HG03460 (cell line): ENCODE results near the gene ZBTB16.

Source experiments
- ATAC-seq: cut with Tn5 transposase; IDR thresholded peaks from one replicate; pipeline ENCODE4 v1.9.1; 2021; ENCODE audit not compliant: unreplicated experiment

The ZBTB16 gene

DNA sequence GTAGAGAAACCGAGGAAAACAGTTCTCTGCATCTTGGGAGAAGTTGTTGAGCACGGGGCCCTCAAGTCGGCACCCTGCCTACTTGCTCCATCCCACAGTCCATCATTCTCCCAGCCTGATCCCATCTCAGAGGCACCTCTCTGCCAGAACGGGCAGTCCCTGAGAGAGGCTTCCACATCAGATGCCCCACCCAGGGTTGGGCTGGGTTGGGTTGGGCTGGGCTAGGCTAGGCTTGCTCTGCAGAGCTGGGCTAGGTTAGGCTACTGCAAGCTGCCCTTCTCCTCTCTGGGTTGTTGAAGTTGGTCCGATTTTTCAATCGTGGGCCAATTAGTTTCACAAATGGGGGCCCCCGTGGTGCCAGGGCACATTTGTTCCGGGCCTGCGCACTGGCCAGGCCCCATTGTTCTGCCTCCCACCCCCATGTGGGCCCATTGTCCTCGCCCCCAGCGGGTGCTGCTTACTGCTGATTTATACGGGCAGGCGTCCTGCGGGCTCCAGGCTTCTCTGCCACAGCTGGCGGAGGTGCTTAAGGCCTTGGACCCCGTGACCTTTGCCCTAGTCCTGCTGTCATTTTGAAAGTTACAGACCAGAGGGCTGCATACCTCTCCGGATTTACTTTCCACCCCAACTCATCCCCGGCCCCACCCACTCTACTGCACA is 173.0 kb downstream of the ZBTB16 start:
- no peak for ATAC-seq

GRCh38 chr11:114233755-114234154 is 174.2 kb downstream of the ZBTB16 start:
- ATAC-seq, result no peak

GRCh38 chr11:114236829-114237228 is 177.3 kb downstream of the ZBTB16 start:
- ATAC-seq, result no peak

GRCh38 chr11:114237321-114238280 is 178.1 kb downstream of the ZBTB16 start:
- ATAC-seq, result no peak

- ATAC-seq, result no peak
Observed at GRCh38 chr11:114239753-114240161, 180.2 kb downstream of the ZBTB16 start.

DNA sequence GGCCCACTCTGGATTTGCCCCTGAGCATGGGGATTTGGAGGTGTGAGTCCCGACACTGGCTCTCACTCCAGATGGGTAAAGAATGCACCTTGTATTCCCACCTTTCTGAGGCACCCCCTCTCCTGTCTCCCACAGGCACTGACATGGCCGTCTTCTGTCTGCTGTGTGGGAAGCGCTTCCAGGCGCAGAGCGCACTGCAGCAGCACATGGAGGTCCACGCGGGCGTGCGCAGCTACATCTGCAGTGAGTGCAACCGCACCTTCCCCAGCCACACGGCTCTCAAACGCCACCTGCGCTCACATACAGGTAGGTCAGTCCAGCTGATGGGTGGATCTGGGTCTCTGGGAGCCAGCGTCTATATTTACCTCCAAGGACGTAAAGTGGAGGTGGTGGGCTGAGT is 182.5 kb downstream of the ZBTB16 start:
- ATAC-seq, result no peak

GRCh38 chr11:114243461-114244372 is 184.2 kb downstream of the ZBTB16 start:
- no peak for ATAC-seq

- no peak for ATAC-seq
Observed at GRCh38 chr11:114244726-114245394, 185.3 kb downstream of the ZBTB16 start.

GRCh38 chr11:114246321-114247069 is 187.0 kb downstream of the ZBTB16 start:
- no peak for ATAC-seq

DNA sequence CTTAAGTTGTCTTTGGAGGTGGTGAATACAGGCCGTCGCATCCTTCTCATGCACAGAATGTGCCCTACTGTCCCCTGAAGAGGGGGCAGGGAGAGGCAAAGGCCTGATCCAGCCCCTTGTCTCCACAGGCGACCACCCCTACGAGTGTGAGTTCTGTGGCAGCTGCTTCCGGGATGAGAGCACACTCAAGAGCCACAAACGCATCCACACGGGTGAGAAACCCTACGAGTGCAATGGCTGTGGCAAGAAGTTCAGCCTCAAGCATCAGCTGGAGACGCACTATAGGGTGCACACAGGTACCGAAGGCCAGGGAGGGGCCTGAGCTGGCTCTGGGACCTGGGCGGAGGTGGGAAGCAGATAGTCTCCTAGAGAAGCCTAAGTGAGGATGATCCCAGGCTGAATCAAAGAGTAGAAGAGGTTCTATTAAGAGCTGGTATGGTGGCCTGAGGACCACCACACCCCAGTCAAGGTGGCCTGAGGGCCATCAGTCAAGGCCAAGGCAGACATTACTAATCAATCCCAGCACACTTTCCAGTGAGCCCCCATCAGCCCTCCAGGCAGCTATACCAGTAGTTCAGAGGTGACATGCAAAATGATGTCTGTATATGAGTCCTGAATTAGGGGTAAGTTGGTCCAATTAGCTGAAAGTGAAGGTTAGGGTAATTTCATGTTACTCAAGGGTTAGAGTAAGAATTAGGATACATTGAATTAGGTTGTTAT is 187.7 kb downstream of the ZBTB16 start:
- no peak for ATAC-seq

DNA sequence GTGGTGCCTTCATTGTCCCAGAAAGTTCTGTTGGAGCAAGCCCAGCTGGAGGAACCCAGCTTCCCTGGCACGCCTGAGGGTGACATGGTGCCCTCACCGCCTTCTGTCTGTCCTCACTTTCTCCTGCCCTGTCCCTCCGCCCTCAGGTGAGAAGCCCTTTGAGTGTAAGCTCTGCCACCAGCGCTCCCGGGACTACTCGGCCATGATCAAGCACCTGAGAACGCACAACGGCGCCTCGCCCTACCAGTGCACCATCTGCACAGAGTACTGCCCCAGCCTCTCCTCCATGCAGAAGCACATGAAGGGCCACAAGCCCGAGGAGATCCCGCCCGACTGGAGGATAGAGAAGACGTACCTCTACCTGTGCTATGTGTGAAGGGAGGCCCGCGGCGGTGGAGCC is 190.7 kb downstream of the ZBTB16 start:
- ATAC-seq, result no peak

GRCh38 chr11:114250993-114251814 is 191.7 kb downstream of the ZBTB16 start:
- ATAC-seq, result no peak

- no peak for ATAC-seq
Observed at GRCh38 chr11:114251815-114252337, 192.4 kb downstream of the ZBTB16 start.

GRCh38 chr11:114252767-114253166 is 193.3 kb downstream of the ZBTB16 start:
- no peak for ATAC-seq

- ATAC-seq, result no peak
Observed at GRCh38 chr11:114253771-114254170, 194.3 kb downstream of the ZBTB16 start.

GRCh38 chr11:114254571-114255146 is 195.1 kb downstream of the ZBTB16 start:
- ATAC-seq, result no peak

DNA sequence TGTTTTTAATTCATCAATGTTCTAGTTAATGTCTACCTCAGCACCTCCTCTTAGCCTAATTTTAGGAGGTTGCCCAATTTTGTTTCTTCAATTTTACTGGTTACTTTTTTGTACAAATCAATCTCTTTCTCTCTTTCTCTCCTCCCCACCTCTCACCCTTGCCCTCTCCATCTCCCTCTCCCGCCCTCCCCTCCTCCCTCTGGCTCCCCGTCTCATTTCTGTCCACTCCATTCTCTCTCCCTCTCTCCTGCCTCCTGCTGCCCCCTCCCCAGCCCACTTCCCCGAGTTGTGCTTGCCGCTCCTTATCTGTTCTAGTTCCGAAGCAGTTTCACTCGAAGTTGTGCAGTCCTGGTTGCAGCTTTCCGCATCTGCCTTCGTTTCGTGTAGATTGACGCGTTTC is 195.8 kb downstream of the ZBTB16 start:
- ATAC-seq, result no peak
